ENCODE data around the gene GIT2.

- TF ChIP-seq CTCF (IDR thresholded peaks at IDR 0.05) (no peak), POLR2A (IDR thresholded peaks at IDR 0.05) (no peak)
These were observed 2.2 kb upstream of the GIT2 start for GRCh38 chr12:109998241-109998903.

Measured in adrenal gland (tissue), 5 donors.